NK-92 (cell line): ENCODE data around the gene PRXL2B.
"Not testable (repeated sequence)": the region's sequence is repeated elsewhere in the genome, so short reads cannot be mapped to it uniquely, and the experiment has no call there.

Source experiments
- DNase-seq: peaks from one replicate; lab custom pipeline; 2025; ENCODE audit not compliant: unreplicated experiment; lab: John Stamatoyannopoulos, UW

PRXL2B gene

GRCh38 chr1:2550309-2550861 lies 36.2 kb upstream of the PRXL2B start:
- DNase-seq: not testable (repeated sequence)

- DNase-seq: not testable (repeated sequence)
Measured at GRCh38 chr1:2551544-2551943, 35.0 kb upstream of the PRXL2B start.

- DNase-seq: no peak
Measured at GRCh38 chr1:2552189-2552588, 34.4 kb upstream of the PRXL2B start.

GRCh38 chr1:2553076-2553475 lies 33.5 kb upstream of the PRXL2B start:
- DNase-seq: not testable (repeated sequence)

GRCh38 chr1:2553871-2554620 lies 32.5 kb upstream of the PRXL2B start:
- no peak for DNase-seq

GRCh38 chr1:2554621-2555387 lies 31.8 kb upstream of the PRXL2B start:
- DNase-seq: no peak

GRCh38 chr1:2555634-2556276 lies 30.8 kb upstream of the PRXL2B start:
- no peak for DNase-seq

- no peak for DNase-seq
Measured at GRCh38 chr1:2556277-2556677, 30.3 kb upstream of the PRXL2B start, which contains the start of gene TNFRSF14. Gene TNFRSF14, plus strand, starts transcription at chr1:2556371. Its CDS starts 294 bp downstream, at chr1:2556665.

GRCh38 chr1:2556678-2557481 lies 29.7 kb upstream of the PRXL2B start:
- DNase-seq: no peak

- no peak for DNase-seq
Measured at GRCh38 chr1:2557482-2558400, 28.8 kb upstream of the PRXL2B start.

GRCh38 chr1:2558420-2558819 lies 28.2 kb upstream of the PRXL2B start:
- no peak for DNase-seq

GRCh38 chr1:2558861-2559260 lies 27.7 kb upstream of the PRXL2B start:
- DNase-seq: no peak

- DNase-seq: no peak
Measured at GRCh38 chr1:2559509-2560298, 26.9 kb upstream of the PRXL2B start.

GRCh38 chr1:2560299-2561073 lies 26.1 kb upstream of the PRXL2B start:
- DNase-seq: no peak

GRCh38 chr1:2561446-2561845 lies 25.1 kb upstream of the PRXL2B start:
- DNase-seq: no peak

GRCh38 chr1:2561898-2562895 lies 24.4 kb upstream of the PRXL2B start:
- no peak for DNase-seq

- no peak for DNase-seq
Measured at GRCh38 chr1:2563205-2563604, 23.4 kb upstream of the PRXL2B start.
